ENCODE measurements around the gene CYP3A7. TPM values are rescaled to one million over a fixed set of nuclear protein-coding genes. Genes with fewer than 3 reads are reported as not detected.

CYP3A7 gene
- total RNA-seq, 1 donor from 2014 or later, result not detected

GRCh38 chr7:99679400-99680191 is 55.4 kb downstream of the CYP3A7 start, which contains the start of gene CYP3A5:
Gene CYP3A5 (minus strand): TSS chr7:99679996. CDS start chr7:99679896, 100 bp downstream.
- Mint-ChIP-seq H3K4me1 (no peaks in the 10 kb centered on the region), H3K4me3 (no peak within 1 kb of the TSS), H3K27ac (ENCODE audit: unreplicated experiment) (peak within 1 kb of the TSS; percentile 83), H3K27me3 (ENCODE audit: low read depth) (peaks cover 8% of the 10 kb centered on the region), H3K9me3 (peaks cover 17% of the 10 kb centered on the region), H3K36me3 (ENCODE audit: low read depth) (peaks cover 7% of the 10 kb centered on the region)
- no peak for DNase-seq (ENCODE audit: low read depth, low spot score)
- TF ChIP-seq, protein P1, sequence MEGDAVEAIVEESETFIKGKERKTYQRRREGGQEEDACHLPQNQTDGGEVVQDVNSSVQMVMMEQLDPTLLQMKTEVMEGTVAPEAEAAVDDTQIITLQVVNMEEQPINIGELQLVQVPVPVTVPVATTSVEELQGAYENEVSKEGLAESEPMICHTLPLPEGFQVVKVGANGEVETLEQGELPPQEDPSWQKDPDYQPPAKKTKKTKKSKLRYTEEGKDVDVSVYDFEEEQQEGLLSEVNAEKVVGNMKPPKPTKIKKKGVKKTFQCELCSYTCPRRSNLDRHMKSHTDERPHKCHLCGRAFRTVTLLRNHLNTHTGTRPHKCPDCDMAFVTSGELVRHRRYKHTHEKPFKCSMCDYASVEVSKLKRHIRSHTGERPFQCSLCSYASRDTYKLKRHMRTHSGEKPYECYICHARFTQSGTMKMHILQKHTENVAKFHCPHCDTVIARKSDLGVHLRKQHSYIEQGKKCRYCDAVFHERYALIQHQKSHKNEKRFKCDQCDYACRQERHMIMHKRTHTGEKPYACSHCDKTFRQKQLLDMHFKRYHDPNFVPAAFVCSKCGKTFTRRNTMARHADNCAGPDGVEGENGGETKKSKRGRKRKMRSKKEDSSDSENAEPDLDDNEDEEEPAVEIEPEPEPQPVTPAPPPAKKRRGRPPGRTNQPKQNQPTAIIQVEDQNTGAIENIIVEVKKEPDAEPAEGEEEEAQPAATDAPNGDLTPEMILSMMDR (conservative IDR thresholded peaks at IDR 0.05), result no peak

- Mint-ChIP-seq H3K27me3 (ENCODE audit: low read depth) (peaks cover 8% of the 10 kb centered on the region), H3K9me3 (peaks cover 17% of the 10 kb centered on the region), H3K27ac (ENCODE audit: unreplicated experiment) (peak overlapping the region; percentile 83), H3K4me1 (no peaks in the 10 kb centered on the region), H3K4me3 (no peak overlapping the region), H3K36me3 (ENCODE audit: low read depth) (peaks cover 7% of the 10 kb centered on the region)
- DNase-seq (ENCODE audit: low read depth, low spot score), result no peak
- TF ChIP-seq, protein P1 (conservative IDR thresholded peaks at IDR 0.05), result no peak
Observed at GRCh38 chr7:99679032-99679399, 56.0 kb downstream of the CYP3A7 start.

DNA sequence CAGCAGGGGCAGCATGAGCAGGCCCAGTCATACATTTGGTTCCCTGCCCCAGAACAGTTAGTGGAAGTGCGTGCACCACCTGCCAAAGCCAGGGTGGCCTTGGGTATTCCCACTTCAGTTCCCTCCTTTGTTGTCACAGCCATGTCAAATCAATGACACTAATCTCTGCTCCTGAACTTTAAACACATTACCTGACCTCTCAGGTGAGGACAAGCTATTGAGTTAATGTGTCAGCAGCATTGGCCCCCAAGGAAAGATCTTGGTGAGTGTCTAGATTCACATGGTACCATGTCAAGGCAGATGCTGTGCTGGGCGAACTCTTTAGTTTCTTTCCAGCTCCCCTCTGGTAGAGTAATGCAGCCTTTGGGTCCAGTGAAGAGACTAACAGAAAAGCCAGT is 57.3 kb downstream of the CYP3A7 start:
- H3K27ac Mint-ChIP-seq (ENCODE audit: unreplicated experiment), result no peak overlapping the region
- DNase-seq (ENCODE audit: low read depth, low spot score), result no peak
- peaks cover 5% of the 10 kb centered on the region for H3K36me3 Mint-ChIP-seq (ENCODE audit: low read depth)
- TF ChIP-seq, protein P1 (conservative IDR thresholded peaks at IDR 0.05), result no peak
- H3K9me3 Mint-ChIP-seq, result peaks cover 9% of the 10 kb centered on the region
- no peak overlapping the region for H3K4me3 Mint-ChIP-seq
- H3K4me1 Mint-ChIP-seq, result no peaks in the 10 kb centered on the region
- H3K27me3 Mint-ChIP-seq (ENCODE audit: low read depth), result peaks cover 8% of the 10 kb centered on the region

DNA sequence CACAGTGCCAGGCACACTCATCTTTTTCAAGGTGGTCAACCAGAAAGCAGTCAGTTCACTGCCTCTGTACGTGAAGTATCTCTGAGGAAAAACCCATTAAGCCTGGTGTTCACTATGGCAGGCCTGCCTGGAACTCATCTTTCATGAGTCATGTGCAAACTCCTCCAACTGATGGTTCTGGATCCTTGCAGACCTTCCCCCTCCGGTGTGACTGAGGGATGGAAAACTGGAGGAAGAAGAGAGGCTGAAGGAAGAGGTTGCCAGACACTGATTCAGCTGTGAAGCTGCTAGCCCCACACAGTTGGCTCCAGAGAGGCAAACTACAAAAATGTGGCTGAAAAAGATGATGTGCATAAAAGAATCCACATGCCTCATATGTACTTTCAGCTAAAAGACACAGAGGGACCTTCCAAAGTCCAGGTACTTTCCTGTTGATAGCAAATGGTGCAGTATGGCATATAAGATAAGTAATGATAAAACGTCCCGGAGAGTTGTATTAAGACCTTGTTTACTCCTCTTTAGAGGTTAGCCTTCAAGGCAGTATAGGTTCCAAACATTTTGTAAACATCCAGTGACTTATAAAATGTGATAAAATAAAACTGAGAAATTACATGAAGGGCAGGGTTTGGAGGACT is 57.9 kb downstream of the CYP3A7 start:
- Mint-ChIP-seq H3K9me3 (peaks cover 5% of the 10 kb centered on the region), H3K4me3 (no peak overlapping the region), H3K27ac (ENCODE audit: unreplicated experiment) (no peak overlapping the region), H3K27me3 (ENCODE audit: low read depth) (peaks cover 8% of the 10 kb centered on the region), H3K36me3 (ENCODE audit: low read depth) (peaks cover 2% of the 10 kb centered on the region), H3K4me1 (no peaks in the 10 kb centered on the region)
- TF ChIP-seq, protein P1 (conservative IDR thresholded peaks at IDR 0.05), result no peak
- DNase-seq (ENCODE audit: low read depth, low spot score), result no peak

DNA sequence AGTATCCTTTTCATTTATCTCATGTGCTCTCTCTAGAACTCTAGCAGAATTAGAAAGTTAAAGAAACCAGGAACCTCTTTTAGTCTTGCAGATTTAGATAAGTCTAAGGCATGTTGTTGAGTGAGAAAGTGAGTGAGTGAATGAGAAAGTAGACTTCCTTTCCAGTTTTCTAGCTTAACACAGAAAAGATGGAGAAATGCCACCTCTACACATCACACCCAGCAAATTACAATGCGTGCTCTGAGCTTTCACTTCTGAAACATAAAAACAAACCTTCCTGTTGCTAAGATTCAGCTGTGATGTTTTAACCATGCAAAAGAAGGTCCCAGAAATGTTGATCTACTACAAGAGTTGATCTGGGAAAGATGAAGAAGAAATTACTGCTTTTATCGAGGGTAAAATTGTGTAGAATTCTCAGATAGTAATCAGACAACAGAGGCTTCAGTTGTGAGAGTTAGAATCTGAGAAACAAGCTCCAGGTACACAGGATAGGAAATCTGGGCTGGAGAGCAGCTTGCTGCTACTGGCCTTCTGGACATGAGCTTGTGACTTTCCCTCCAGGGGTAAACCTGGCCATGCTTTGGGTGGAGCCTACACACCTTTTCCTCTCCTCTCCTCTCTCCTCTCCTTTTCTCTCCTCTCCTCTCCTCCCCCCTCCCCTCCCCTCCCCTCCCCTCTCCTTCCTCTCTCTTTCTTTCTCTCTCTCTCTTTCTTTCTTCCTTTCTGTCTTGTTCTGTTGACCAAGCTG is 59.8 kb downstream of the CYP3A7 start:
- TF ChIP-seq, protein P1 (conservative IDR thresholded peaks at IDR 0.05), result no peak
- Mint-ChIP-seq H3K9me3 (no peaks in the 10 kb centered on the region), H3K36me3 (ENCODE audit: low read depth) (no peaks in the 10 kb centered on the region), H3K4me1 (no peaks in the 10 kb centered on the region), H3K4me3 (no peak overlapping the region), H3K27ac (ENCODE audit: unreplicated experiment) (no peak overlapping the region), H3K27me3 (ENCODE audit: low read depth) (peaks cover 6% of the 10 kb centered on the region)
- no peak for DNase-seq (ENCODE audit: low read depth, low spot score)
